Prostate gland (tissue), 2 donors: ENCODE data around the gene NCF2. TPM values are rescaled to one million over a fixed set of nuclear protein-coding genes. Genes with fewer than 3 reads are reported as not detected.

Source experiments
- DNase-seq: peaks from one replicate; pipeline ENCODE4 v3.0.0-alpha.2; 2019; ENCODE audit warnings: low spot score
- H3K27ac ChIP-seq, 2 donors: fragments of 200-600 bp; sonication (generic); 2 replicates each; pipeline ENCODE4 v1.5.1; 2017 to 2019
- H3K27me3 ChIP-seq: fragments of 200-600 bp; sonication (generic); replicated peaks from 2 replicates; pipeline ENCODE4 v1.5.1; 2019; ENCODE audit not compliant: insufficient read depth
- H3K36me3 ChIP-seq, 2 donors: fragments of 200-600 bp; sonication (generic); 1 replicate in 1 of 2; 2 replicates in 1 of 2; pipeline versions ENCODE4 v1.5.1 to v1.8.1; 2017 to 2019
- H3K4me1 ChIP-seq: fragments of 200-600 bp; sonication (generic); replicated peaks from 2 replicates; pipeline ENCODE4 v1.5.1; 2019
- H3K4me3 ChIP-seq, 2 donors: fragments of 200-600 bp; sonication (generic); 2 replicates each; pipeline ENCODE4 v1.5.1; 2017 to 2019
- H3K9me3 ChIP-seq: fragments of 200-600 bp; sonication (generic); 2 replicates; pipeline ENCODE4 v1.5.1; 2017
- CTCF ChIP-seq, 4 experiments: fragments of 200-600 bp in 2 of 4; fragments of 450-650 bp in 2 of 4; sonication (generic) in 2 of 4; IDR thresholded peaks; 1 replicate in 3 of 4; 2 replicates in 1 of 4; pipeline ENCODE4 v1.5.1; 2016 to 2019; ENCODE audit warnings: antibody characterized with exemption in 4 of 4, mild to moderate bottlenecking in 2 of 4, moderate library complexity in 2 of 4
- POLR2A ChIP-seq: fragments of 450-650 bp; IDR thresholded peaks from one replicate; pipeline ENCODE4 v1.6.1; 2016; ENCODE audit warnings: antibody characterized with exemption, mild to moderate bottlenecking
- POLR2AphosphoS5 ChIP-seq: sonication (generic); formaldehyde crosslinking; IDR thresholded peaks from one replicate; pipeline ENCODE4 v1.6.1; 2017; ENCODE audit warnings: antibody characterized with exemption
- WGBS: methylation state at CpG from one replicate; pipeline ENCODE4 v1.1.5; 2018; 5-methylcytosine and 5-hydroxymethylcytosine counted together
- intact Hi-C: fragments of 100-400 bp; cut with DNase I; formaldehyde crosslinking; loops from one replicate; pipeline ENCODE4 v1.14.2; 2022
- total RNA-seq, 2 donors: library from RNA; depleted of rRNA; stranded (reverse); fragments of >200 nt; gene quantifications; one replicate each; pipeline ENCODE4 v1.1.0, GENCODE V29; 2016

The NCF2 gene
- total RNA-seq, 2 donors from 2014 or later: 2.1 to 5.6 TPM

GRCh38 chr1:183537405-183537804, 52.9 kb downstream of the NCF2 start:
- H3K4me3 ChIP-seq: no peak overlapping the region
- no peak for DNase-seq
- no peaks in the 10 kb centered on the region for H3K9me3 ChIP-seq
- H3K4me1 ChIP-seq: no peaks in the 10 kb centered on the region
- H3K27me3 ChIP-seq: no peaks in the 10 kb centered on the region
- WGBS: 94% methylated on average over 4 of the region's 4 CpGs
- intact Hi-C loops: no loop called here
- no peak overlapping the region for H3K27ac ChIP-seq
- TF ChIP-seq CTCF (IDR thresholded peaks at IDR 0.05): no peak
- no peak for TF ChIP-seq POLR2A
- no peak for TF ChIP-seq POLR2AphosphoS5
- H3K36me3 ChIP-seq: no peaks in the 10 kb centered on the region

GRCh38 chr1:183533617-183534174, 56.6 kb downstream of the NCF2 start:
- H3K9me3 ChIP-seq: no peaks in the 10 kb centered on the region
- H3K4me1 ChIP-seq: no peaks in the 10 kb centered on the region
- WGBS: 83% methylated on average over 3 of the region's 3 CpGs
- no peak for TF ChIP-seq POLR2A
- no peak for TF ChIP-seq POLR2AphosphoS5
- TF ChIP-seq CTCF (IDR thresholded peaks at IDR 0.05): no peak
- intact Hi-C loops: no loop called here
- H3K4me3 ChIP-seq: no peak overlapping the region
- H3K27me3 ChIP-seq: no peaks in the 10 kb centered on the region
- DNase-seq: no peak
- H3K27ac ChIP-seq: no peak overlapping the region
- H3K36me3 ChIP-seq: no peaks in the 10 kb centered on the region

GRCh38 chr1:183528577-183528976, 61.7 kb downstream of the NCF2 start:
- H3K4me1 ChIP-seq: no peaks in the 10 kb centered on the region
- DNase-seq: no peak
- intact Hi-C loops: no loop called here
- 69% methylated on average over 3 of the region's 3 CpGs for WGBS
- H3K4me3 ChIP-seq: no peak overlapping the region
- no peaks in the 10 kb centered on the region for H3K27me3 ChIP-seq
- H3K9me3 ChIP-seq: no peaks in the 10 kb centered on the region
- H3K36me3 ChIP-seq: no peaks in the 10 kb centered on the region
- H3K27ac ChIP-seq: no peak overlapping the region
- no peak for TF ChIP-seq POLR2AphosphoS5
- TF ChIP-seq CTCF (IDR thresholded peaks at IDR 0.05): no peak
- TF ChIP-seq POLR2A: no peak

DNA sequence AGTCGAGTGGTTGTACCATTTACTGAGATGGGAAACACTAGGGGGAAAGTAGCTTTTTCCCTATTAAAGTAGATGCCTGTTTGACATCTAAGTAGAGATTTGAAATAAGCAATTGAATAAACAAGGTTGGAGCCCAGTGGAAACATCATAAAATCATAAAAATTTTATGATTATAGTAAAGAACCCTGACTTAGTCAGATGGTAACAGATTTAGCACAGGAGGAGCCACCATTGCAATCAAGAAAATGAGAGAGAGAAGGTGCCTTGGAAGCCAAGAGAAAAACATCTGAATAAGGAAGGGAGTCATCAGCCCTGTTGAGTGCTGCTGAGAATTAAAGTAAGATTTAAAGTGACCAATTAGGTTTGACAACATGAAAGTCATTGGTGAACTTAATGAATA, 68.2 kb downstream of the NCF2 start:
- TF ChIP-seq POLR2A (no peak), CTCF (IDR thresholded peaks at IDR 0.05) (no peak), POLR2AphosphoS5 (no peak)
- Histone ChIP-seq H3K4me1 (no peaks in the 10 kb centered on the region), H3K9me3 (no peaks in the 10 kb centered on the region), H3K36me3 (no peaks in the 10 kb centered on the region), H3K4me3 (no peak overlapping the region), H3K27ac (no peak overlapping the region), H3K27me3 (no peaks in the 10 kb centered on the region)
- WGBS: 57% methylated on average over 1 of the region's 1 CpG
- DNase-seq: no peak
- intact Hi-C loops: no loop called here

- intact Hi-C loops: no loop called here
- no peaks in the 10 kb centered on the region for H3K4me1 ChIP-seq
- 97% methylated on average over 1 of the region's 1 CpG for WGBS
- H3K9me3 ChIP-seq: no peaks in the 10 kb centered on the region
- H3K36me3 ChIP-seq: no peaks in the 10 kb centered on the region
- H3K27ac ChIP-seq: no peak overlapping the region
- no peak overlapping the region for H3K4me3 ChIP-seq
- DNase-seq: no peak
- TF ChIP-seq CTCF (IDR thresholded peaks at IDR 0.05) (no peak), POLR2A (no peak), POLR2AphosphoS5 (no peak)
- no peaks in the 10 kb centered on the region for H3K27me3 ChIP-seq
Measured at GRCh38 chr1:183520379-183520778, 69.9 kb downstream of the NCF2 start.
